Activated CD4-positive, CD25-positive, alpha-beta regulatory T cell treated with anti-CD3 and anti-CD28 coated beads, Interleukin-2, amount 50 U/mL, for 16 hours (primary cell): Measurements from ENCODE around the gene CFLAR.
"Not testable (repeated sequence)": the region's sequence is repeated elsewhere in the genome, so short reads cannot be mapped to it uniquely, and the experiment has no call there.

ENCODE experiments used
- DNase-seq: peaks from one replicate; pipeline ENCODE4 v3.0.0-alpha.2; 2020; ENCODE audit warnings: low read depth, low spot score

The CFLAR gene

GRCh38 chr2:201149064-201149820 lies 33.3 kb downstream of the CFLAR start:
- no peak for DNase-seq

- not testable (repeated sequence) for DNase-seq
These were observed 33.8 kb downstream of the CFLAR start for GRCh38 chr2:201149821-201150165.

GRCh38 chr2:201150454-201151020 lies 34.6 kb downstream of the CFLAR start:
- DNase-seq = no peak

DNA sequence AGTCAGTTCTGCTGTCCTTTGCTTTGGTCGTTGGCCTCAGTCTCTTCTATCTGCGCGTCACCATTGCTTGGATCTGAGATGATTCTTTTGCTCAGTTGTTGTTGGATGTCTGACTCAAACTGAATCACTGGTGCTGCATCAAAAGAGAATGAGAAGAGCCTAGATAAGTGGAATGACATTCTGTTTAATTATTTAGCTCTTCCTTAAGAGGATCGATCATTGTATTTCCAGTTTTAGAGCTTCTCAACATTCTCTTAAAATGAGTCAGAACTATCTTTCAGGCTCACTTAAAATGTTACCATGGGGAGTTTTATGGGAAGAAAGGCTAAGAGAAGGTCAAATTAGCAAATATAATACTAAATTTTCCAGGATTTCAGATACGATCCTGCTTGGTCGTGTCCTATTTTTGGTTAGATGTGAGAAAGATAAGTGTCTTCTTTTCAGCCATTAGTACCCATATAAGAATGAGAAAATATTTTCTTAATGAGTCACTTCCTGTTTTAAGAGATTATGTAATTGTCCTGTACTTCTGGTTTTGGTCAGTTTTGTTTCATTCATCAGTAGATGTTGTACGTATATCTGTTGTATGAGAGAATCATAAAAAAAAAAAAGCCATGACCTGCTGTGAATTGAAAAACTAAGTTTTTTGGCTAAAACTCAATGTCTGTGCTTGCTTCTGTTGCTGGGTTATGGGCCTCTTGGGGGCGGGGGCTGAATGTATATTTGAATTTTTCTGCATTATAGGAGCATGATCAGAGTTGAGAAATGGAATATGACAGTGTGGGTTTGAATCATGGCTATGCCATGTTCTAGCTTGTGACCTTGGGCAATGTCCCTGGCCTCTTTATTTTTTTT lies 35.4 kb downstream of the CFLAR start:
- no peak for DNase-seq

DNA sequence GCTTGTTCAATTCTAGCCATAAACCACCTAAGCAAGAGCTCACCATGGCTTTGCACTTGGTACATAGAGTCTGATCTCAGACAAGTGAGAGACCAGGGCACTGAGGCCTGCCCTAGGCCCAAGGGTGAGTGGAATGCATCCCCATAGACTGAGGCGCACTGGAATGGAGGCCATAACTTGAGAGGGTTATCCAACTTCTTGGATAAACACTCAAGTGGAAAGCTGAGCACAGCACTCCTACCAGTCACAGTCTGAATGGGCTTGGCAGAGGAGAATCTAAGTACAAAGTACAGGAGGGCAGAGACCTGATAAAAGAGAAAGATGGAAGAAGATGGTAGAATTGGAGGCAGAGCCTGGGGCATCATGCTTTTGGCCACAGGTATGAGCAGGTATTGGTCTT lies 36.6 kb downstream of the CFLAR start:
- no peak for DNase-seq

GRCh38 chr2:201152999-201153815 lies 37.2 kb downstream of the CFLAR start:
- DNase-seq = no peak

- no peak for DNase-seq
These were observed 38.8 kb downstream of the CFLAR start for GRCh38 chr2:201154615-201155399.

GRCh38 chr2:201156036-201156435 lies 40.1 kb downstream of the CFLAR start:
- no peak for DNase-seq

DNA sequence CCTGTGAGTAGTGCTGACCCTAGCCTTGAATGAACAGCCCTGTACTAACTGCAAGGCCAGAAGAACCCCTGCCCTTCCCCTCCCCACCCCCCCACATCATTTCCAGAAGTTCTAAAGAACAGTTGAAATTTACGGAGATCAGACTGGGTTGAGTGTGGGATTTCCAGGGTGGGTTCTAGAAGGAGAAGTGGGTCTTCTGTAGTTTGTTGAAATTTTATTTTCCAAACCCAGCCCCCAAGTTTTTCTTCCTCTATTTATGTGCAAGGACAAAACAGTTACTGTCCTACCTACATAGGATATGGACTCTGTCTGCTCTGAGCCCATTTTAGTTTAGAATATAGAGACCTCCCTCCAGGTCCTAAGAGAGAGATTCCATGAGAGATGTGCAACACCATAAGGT lies 40.7 kb downstream of the CFLAR start:
- DNase-seq = no peak

GRCh38 chr2:201157694-201158093 lies 41.7 kb downstream of the CFLAR start:
- no peak for DNase-seq

GRCh38 chr2:201158111-201158929 lies 42.4 kb downstream of the CFLAR start:
- DNase-seq = peak; percentile 32

DNA sequence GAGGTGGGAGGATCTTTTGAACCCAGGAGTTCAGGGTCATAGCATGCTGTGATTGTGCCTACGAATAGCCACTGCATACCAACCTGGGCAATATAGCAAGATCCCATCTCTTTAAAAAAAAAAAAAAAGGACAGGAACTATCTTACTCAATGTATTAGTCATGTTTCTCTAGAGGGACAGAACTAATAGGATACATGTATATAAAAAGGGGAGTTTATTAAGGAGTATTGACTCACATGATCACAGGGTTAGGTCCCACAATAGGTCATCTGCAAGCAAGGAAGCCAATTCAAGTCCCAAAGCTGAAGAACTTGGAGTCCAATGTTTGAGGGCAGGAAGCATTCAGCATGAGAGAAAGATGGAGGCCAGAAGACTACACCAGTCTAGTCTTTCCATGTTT lies 48.2 kb downstream of the CFLAR start:
- no peak for DNase-seq

DNA sequence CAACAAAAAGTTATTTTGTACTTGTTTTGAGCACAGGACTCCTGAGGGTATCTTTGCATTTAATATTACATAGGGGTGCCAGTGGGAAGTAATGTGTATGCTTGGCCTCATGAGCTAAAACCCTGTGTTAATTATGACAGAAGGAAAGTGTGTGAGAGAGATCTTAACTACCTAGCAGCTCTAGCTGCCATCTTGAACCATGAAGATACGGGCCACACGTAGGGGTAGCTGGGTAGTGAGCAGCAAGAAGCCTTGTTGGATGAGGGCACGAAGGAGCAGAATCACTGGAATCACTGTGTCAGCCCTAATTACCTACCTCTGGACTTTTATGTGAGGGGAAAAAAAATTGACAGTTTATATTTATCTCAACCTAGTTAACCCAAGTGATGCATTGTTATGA lies 51.6 kb downstream of the CFLAR start:
- no peak for DNase-seq

DNA sequence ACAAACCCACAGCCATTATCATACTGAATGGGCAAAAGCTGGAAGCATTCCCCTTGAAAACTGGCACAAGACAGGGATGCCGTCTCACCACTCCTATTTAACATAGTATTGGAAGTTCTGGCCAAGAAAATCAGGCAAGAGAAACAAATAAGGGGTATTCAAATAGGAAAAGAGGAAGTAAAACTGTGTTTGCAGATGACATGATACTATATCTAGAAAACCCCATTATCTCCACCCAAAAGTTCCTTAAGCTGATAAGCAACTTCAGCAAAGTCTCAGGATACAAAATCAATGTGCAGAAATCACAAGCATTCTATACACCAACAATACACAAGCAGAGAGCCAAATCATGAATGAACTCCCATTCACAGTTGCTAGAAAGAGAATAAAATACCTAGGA lies 52.5 kb downstream of the CFLAR start:
- DNase-seq = not testable (repeated sequence)

DNA sequence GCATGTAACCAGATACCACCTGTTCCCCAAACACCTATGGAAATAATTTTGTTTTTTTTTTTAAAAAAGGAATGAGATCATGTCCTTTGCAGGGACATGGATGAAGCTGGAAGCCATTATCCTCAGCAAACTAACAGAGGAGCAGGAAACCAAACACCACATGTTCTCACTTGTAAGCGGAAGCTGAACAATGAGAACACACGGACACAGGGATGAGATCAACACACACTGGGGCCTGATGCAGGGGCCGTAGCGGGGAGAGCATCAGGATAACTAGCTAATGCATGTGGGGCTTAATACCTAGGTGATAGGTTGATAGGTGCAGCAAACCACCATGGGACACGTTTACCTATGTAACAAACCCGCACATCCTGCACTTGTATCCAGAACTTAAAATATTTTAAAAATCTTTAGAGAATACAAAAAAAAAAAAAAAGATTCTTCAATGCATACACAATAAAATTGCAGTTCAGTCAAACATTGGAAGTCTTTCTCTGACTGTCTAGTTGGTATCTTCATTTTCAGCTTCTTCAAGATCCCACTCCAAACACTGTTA lies 55.4 kb downstream of the CFLAR start:
- DNase-seq = no peak

GRCh38 chr2:201172279-201172678 lies 56.3 kb downstream of the CFLAR start:
- no peak for DNase-seq

- no peak for DNase-seq
These were observed 58.7 kb downstream of the CFLAR start for GRCh38 chr2:201174687-201175086.

DNA sequence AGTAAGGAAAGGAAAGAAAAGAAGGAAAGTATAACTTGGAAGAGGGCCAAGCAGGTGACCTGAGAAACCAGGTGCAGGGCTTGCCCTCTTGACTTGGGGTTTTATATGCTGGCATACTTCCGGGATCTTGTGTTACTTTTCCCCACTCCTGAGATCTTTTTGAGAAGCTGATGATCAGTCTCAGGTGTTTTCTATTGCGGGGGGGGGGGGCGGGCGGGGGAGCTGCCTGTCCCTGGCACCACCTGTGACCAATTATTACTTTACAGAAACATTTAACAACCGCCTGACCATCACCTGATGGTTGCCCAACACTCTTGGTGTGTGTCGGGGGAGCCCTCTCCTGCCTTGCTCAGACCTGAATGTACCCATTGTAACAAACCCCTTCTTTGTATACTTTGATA lies 60.1 kb downstream of the CFLAR start:
- no peak for DNase-seq

- no peak for DNase-seq
These were observed 64.0 kb downstream of the CFLAR start for GRCh38 chr2:201180010-201180409.
